ENCODE measurements around the gene CERS6.
A peak's percentile ranks its signal among the peaks of the same experiment; 100 is the strongest.

The CERS6 gene

GRCh38 chr2:168751104-168751740 lies 295.1 kb downstream of the CERS6 start:
- no peak for TF ChIP-seq CTCF (IDR thresholded peaks at IDR 0.05; ENCODE audit: low read depth, low read length)

DNA sequence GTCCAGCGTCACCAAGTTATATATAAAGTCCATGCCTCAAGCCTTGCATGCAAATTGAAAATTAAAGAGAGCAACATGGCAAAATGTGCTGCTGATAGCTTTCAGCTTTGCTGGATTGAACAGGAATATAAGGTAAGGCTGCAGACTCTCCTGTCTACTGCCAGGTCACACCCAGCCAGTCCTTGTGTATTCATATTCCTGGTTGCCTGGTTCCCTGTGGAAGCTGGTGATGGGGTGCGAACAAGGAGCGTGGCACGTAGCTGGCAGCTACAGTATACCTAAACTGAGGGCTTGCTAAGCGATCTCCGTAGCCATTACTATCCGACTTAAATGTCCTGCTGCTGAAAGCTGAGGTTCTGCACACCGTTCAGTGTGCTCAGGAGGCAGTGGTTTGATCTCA lies 296.3 kb downstream of the CERS6 start:
- H3K36me3 ChIP-seq: no peaks in the 10 kb centered on the region
- DNase-seq: no peak
- TF ChIP-seq CTCF (IDR thresholded peaks at IDR 0.05; ENCODE audit: low read depth, low read length): no peak
- no peaks in the 10 kb centered on the region for H3K9me3 ChIP-seq (ENCODE audit: severe bottlenecking)
- no peaks in the 10 kb centered on the region for H3K27me3 ChIP-seq (ENCODE audit: insufficient read depth, low read depth, severe bottlenecking)
- no peak overlapping the region for H3K4me3 ChIP-seq (ENCODE audit: low read depth, low read length)
- H3K27ac ChIP-seq: no peak overlapping the region

More at GRCh38 chr2:168751104-168751740, 295.1 kb downstream of the CERS6 start:
- Histone ChIP-seq H3K27me3 (ENCODE audit: insufficient read depth, low read depth, severe bottlenecking) (no peaks in the 10 kb centered on the region), H3K36me3 (no peaks in the 10 kb centered on the region), H3K9me3 (ENCODE audit: severe bottlenecking) (no peaks in the 10 kb centered on the region), H3K4me3 (ENCODE audit: low read depth, low read length) (no peak overlapping the region), H3K27ac (no peak overlapping the region)
- no peak for DNase-seq

- Histone ChIP-seq H3K36me3 (no peaks in the 10 kb centered on the region), H3K27me3 (ENCODE audit: insufficient read depth, low read depth, severe bottlenecking) (no peaks in the 10 kb centered on the region), H3K9me3 (ENCODE audit: severe bottlenecking) (no peaks in the 10 kb centered on the region), H3K4me3 (ENCODE audit: low read depth, low read length) (no peak overlapping the region), H3K27ac (no peak overlapping the region)
- TF ChIP-seq CTCF (IDR thresholded peaks at IDR 0.05; ENCODE audit: low read depth, low read length): no peak
- DNase-seq: no peak
Observed at GRCh38 chr2:168753765-168754329, 297.8 kb downstream of the CERS6 start.

DNA sequence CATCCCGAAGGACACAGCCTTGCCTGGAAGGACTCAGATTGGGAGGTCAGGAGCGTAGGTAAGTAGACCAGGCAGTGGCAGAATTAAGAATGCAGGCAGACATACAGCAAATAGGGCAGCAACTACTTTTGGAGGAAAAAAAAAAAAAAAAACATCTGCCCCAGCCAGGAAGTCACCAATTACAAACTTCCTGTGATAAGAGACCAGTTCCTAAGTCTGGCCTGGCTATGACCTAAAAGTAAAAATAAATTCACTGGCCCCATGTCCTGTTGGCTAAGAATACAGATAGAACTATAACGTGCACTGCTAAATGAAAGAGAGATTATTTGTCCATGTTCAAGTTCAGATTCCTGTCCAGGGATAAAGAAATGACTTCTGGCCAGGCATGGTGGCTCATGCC lies 301.2 kb downstream of the CERS6 start:
- DNase-seq: no peak
- no peaks in the 10 kb centered on the region for H3K9me3 ChIP-seq (ENCODE audit: severe bottlenecking)
- H3K4me3 ChIP-seq (ENCODE audit: low read depth, low read length): no peak overlapping the region
- no peaks in the 10 kb centered on the region for H3K27me3 ChIP-seq (ENCODE audit: insufficient read depth, low read depth, severe bottlenecking)
- no peak for TF ChIP-seq CTCF (IDR thresholded peaks at IDR 0.05; ENCODE audit: low read depth, low read length)
- H3K36me3 ChIP-seq: no peaks in the 10 kb centered on the region
- H3K27ac ChIP-seq: no peak overlapping the region

GRCh38 chr2:168758970-168759820 lies 303.1 kb downstream of the CERS6 start:
- DNase-seq: no peak
- H3K36me3 ChIP-seq: no peaks in the 10 kb centered on the region
- no peak overlapping the region for H3K27ac ChIP-seq
- H3K4me3 ChIP-seq (ENCODE audit: low read depth, low read length): no peak overlapping the region
- H3K27me3 ChIP-seq (ENCODE audit: insufficient read depth, low read depth, severe bottlenecking): no peaks in the 10 kb centered on the region
- peak; percentile 54 for TF ChIP-seq CTCF (IDR thresholded peaks at IDR 0.05; ENCODE audit: low read depth, low read length)
- H3K9me3 ChIP-seq (ENCODE audit: severe bottlenecking): no peaks in the 10 kb centered on the region
